SH-SY5Y (cell line): ENCODE data around the gene RBM18.

Source experiments
- GATA2 ChIP-seq: IDR thresholded peaks from 2 replicates; pipeline ENCODE4 v1.6.1; 2011; ENCODE audit warnings: mild to moderate bottlenecking, low read depth, low read length
- GATA3 ChIP-seq: IDR thresholded peaks from 2 replicates; pipeline ENCODE4 v1.6.1; 2011; ENCODE audit warnings: low read depth, mild to moderate bottlenecking, low read length, moderate library complexity

DNA sequence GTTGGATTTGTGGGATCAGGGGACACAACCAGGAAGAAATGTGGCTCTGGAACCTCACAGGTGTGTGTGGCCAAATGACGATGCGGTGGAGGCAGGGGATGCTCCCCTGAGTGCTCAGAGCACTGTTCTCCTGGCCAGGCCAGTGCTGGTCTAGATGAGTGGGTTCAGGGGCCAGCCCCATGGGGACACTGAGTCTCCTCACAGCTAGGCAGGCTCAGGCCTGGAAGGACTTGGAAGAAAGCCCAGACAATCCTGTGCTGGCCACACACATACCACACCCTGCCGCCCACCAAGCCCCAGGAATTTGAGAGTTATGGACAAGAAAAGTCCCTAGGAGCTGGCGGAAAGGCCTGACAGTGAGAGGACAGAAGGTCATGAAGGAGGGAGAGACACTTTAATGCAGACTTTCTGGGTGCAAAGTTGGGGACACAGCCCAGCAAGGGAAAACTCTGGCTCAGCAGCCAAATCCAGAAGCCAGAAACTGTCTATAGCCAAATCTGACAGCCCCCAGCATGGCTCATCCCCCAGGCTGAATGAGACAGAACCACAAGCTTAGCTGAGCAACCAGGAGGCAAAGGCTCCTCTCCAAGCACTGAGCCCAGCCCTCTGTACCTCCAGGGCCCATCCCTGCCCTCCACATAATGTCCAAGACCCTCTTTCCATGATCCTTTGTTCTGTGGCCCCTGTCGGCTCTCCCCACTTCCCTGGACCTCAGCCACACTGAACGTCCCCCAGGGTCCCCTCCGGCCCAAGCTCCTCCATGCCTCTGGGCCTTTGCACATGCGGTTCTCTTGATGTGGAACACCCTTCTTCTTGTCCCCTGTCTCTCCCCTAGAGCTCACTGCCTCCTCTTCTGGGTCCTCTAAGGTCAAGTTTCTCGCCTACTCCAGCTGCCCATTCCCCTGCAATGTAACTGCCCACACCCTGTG, 58.3 kb downstream of the RBM18 start:
- TF ChIP-seq GATA2 (no peak), GATA3 (no peak)
